KOPT-K1 (cell line): Measurements from ENCODE around the gene CYP2U1.
"Not testable (repeated sequence)": the region's sequence is repeated elsewhere in the genome, so short reads cannot be mapped to it uniquely, and the experiment has no call there.

Source experiments
- H3K27ac ChIP-seq: fragments of 200-600 bp; sonication (generic); 2 replicates; pipeline ENCODE4 v1.5.1; 2016; ENCODE audit warnings: antibody characterized with exemption, mild to moderate bottlenecking, low read depth, low read length; ENCODE audit not compliant: poor library complexity, severe bottlenecking
- H3K36me3 ChIP-seq: fragments of 200-600 bp; sonication (generic); 2 replicates; pipeline ENCODE4 v1.5.1; 2017; ENCODE audit warnings: antibody characterized with exemption, mild to moderate bottlenecking, low read length, moderate library complexity; ENCODE audit not compliant: insufficient read depth
- H3K9me3 ChIP-seq: fragments of 200-600 bp; sonication (generic); 2 replicates; pipeline ENCODE4 v1.5.1; 2017; ENCODE audit warnings: antibody characterized with exemption, low read length, mild to moderate bottlenecking; ENCODE audit not compliant: insufficient read depth, poor library complexity, severe bottlenecking

Gene CYP2U1

DNA sequence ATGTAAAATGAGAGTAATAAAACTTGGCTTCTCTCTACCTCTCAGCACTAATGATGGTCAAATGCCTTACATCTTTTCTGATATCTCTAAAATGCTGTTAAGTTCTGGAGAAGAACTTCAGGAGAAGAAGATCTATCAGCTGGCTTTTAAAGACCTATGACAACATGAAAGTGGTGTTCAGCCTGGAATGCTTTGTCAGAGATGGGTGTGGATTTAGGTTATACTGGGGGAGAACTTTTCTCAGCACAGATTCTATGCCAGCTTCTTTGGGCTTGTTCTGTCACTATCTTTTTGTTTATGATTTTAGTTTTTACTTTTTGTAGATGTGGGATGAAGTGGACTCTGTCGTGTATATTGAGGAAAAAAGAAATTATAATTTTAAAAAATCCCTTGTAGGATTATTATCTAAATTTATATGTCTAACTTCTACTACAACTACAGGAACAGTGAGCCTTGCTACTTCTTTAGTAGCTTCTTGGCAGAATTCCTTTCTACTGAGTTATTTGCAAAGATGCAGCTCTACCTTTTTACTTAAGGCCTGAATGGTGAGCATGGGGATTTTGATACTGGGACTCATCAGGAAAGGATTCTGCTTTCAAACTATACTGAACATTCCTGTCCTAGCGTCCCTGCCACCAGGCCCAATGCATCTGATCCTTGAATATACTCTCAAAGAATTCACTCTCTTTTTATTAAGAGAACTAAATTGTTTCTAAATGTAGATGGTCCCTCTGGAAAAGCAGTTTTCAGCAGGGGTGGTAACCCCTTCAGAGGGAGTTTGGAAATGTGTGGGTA lies 19.6 kb downstream of the CYP2U1 start:
- Histone ChIP-seq H3K9me3 (peaks cover 7% of the 10 kb centered on the region), H3K27ac (no peak overlapping the region), H3K36me3 (peaks cover 62% of the 10 kb centered on the region)

DNA sequence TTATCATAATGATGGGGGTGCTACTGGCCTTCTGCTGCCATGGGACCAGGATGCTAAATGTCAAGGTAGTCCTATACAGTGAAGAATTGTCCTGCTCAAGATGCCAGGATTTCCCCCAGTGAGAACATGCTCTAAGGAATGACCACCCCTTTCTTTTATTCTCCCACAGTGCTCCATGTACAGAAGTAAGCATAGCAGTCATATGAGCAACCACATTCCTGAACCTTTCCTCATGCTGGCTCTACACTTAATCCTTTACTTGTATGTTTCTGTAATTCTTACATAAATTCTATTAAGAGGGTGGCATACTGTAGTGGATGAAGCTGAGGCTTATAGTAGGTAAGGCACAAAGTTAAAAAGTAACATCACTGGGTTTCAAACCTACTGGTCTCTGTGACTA lies 20.2 kb downstream of the CYP2U1 start:
- peaks cover 56% of the 10 kb centered on the region for H3K36me3 ChIP-seq
- H3K9me3 ChIP-seq = peaks cover 7% of the 10 kb centered on the region
- H3K27ac ChIP-seq = no peak overlapping the region

DNA sequence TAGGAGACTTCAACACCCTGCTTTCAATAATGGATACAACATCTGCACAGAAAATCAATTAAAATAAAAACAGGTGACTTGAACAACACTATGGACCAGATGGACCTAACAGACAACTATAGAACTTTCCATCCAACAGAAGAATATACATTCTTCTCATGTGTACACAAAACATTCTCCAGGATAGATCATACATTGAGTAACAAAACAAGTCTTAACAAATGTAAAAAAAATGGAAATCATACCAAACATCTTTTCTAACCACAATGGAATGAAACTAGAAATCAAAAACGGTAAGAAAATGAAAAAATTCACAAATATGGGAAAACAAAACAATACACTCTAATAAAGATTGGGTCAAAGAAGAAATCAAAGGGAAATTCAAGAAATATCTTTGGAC lies 24.7 kb downstream of the CYP2U1 start:
- H3K9me3 ChIP-seq = peaks cover 7% of the 10 kb centered on the region
- H3K36me3 ChIP-seq = peaks cover 23% of the 10 kb centered on the region
- no peak overlapping the region for H3K27ac ChIP-seq

DNA sequence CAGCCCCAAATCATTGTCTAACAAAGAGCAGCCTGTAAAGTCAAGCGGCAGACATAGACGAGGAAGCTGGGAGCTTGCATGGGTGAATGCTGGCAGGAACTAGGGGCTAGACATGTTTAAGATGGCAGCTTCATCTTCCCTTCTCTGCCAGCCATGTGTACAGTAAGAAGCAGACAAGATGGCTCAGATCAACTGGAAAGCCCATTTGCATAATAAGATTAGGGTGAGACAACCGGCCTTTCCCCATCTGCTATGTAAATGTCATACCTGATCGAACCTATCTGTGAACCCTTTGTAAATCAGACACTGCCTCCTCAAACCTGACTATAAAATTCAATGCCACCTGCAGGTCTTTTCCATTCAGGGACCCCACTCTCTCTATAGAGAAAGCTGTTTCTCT lies 35.6 kb downstream of the CYP2U1 start:
- Histone ChIP-seq H3K27ac (no peak overlapping the region), H3K36me3 (no peaks in the 10 kb centered on the region), H3K9me3 (no peaks in the 10 kb centered on the region)

DNA sequence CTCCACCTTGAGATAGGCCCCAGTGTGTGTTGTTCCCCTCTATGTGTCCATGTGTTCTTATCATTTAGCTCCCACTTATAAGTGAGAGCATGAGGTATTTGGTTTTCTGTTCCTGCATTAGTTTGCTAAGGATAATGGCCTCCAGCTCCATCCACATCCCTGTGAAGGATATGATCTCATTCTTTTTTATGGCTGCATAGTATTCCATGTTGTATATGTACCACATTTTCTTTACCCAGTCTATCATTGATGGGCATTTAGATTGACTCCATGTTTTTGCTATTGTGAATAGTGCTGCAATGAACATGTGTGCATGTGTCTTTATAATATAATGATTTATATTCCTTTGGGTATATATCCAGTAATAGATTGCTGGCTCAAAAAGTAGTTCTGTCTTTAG lies 36.2 kb downstream of the CYP2U1 start:
- not testable (repeated sequence) for H3K36me3 ChIP-seq, H3K9me3 ChIP-seq, H3K27ac ChIP-seq

DNA sequence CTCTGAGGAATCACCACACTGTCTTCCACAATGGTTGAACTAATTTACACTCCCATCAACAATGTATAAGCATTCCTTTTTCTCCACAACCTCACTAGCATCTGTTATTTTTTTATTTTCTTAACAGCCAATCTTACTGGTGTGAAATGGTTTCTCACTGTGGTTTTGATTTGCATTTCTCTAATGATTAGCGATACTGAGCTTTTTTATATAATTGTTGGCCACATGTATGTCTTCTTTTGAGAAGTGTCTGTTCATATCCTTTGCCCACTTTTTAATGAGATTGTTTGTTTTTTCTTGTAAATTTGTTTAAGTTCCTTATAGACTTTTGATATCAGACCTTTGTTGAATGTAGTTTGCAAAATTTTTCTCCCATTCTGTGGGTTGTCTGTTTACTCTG lies 36.6 kb downstream of the CYP2U1 start:
- H3K36me3 ChIP-seq, H3K9me3 ChIP-seq, H3K27ac ChIP-seq: not testable (repeated sequence)

DNA sequence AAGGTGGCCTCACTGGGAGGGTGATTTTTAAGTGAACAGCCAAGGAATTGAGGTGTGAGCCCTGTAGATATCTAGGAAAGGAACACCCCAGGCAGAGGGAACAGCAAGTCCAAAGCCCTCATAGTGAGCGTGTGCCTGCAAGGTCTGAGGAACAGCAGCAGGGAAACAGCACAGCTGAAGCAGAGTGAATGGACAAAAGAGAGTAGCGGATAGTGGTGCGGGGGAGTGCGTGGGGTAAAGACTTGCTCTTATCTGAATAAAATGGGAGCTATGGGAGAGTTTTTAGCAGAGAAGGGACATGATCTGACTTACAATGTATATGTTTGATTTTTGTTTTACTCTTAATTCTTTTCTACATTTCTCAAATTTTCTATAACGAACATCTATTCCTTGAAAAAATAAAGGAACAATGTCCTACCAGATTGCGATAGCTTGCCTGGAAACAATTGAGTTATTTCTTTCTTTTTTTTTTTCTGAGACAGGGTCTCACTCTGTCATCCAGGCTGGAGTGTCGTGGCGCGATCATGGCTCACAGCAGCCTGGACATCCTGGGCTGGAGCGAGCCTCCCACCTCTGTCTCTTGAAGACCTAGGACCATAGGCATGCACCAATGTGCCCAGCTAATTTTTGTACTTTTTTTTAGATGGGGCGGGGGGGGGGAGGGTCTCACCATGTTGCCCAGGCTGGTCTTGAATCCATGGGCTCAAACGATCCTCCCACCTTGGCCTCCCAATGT lies 38.9 kb downstream of the CYP2U1 start:
- H3K36me3 ChIP-seq = no peaks in the 10 kb centered on the region
- H3K27ac ChIP-seq = no peak overlapping the region
- peaks cover 6% of the 10 kb centered on the region for H3K9me3 ChIP-seq

DNA sequence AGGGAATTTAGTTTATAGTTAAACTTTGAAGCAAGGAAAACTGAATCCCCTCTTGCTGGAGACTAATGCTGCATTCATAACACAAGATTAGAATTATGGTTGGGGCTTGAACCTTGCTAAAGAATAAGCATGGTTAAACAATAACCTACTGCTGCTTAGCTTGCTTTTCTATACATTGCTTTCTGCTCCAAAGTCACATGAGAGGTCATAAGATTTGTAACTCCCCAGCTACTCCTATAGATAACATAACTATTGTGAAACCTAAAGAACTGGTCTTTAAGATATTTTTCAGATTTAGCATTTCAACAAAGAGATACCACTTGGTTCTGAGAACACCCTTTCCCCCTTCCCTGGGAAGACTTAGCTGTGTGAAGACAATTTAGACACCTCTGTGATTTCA lies 41.3 kb downstream of the CYP2U1 start:
- Histone ChIP-seq H3K27ac (no peak overlapping the region), H3K36me3 (no peaks in the 10 kb centered on the region), H3K9me3 (peaks cover 6% of the 10 kb centered on the region)

DNA sequence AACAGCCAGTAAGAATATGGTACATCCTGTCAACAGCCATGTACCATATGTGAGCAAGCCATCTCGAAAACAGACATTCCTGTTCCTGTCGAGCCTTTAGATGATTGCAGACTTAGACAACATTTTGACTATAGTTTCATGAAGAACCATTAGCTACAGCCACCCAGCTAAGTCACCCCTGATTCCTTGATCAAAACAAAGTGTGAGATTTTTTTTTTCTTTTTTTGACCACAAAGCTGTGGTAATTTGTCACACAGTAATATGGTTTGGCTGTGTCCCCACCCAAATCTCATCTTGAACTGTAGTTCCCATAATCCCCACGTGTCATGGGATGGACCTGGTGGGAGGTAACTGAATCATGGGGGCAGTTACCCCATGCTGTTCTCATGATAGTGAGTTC lies 43.2 kb downstream of the CYP2U1 start:
- peaks cover 6% of the 10 kb centered on the region for H3K9me3 ChIP-seq
- H3K27ac ChIP-seq = no peak overlapping the region
- no peaks in the 10 kb centered on the region for H3K36me3 ChIP-seq

DNA sequence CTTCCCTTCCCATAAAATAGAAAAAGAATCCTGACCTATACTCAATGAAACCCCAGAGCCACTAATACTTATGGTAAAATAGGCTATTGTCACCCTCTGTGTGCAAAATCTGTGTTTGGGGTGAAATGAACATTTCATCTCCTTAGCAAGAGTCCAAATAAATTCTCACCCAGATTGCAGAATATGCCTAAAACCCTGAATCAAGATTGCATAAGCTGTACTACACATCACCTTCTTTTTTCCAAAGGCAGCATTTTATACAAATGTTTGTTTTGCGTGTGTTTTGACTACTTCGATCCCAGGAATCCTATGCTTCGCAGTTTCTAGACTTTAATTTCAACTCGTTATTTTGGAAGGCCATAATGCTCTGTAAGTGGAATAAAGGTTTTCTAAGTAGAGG lies 46.1 kb downstream of the CYP2U1 start:
- Histone ChIP-seq H3K9me3 (peaks cover 24% of the 10 kb centered on the region), H3K36me3 (no peaks in the 10 kb centered on the region), H3K27ac (no peak overlapping the region)

DNA sequence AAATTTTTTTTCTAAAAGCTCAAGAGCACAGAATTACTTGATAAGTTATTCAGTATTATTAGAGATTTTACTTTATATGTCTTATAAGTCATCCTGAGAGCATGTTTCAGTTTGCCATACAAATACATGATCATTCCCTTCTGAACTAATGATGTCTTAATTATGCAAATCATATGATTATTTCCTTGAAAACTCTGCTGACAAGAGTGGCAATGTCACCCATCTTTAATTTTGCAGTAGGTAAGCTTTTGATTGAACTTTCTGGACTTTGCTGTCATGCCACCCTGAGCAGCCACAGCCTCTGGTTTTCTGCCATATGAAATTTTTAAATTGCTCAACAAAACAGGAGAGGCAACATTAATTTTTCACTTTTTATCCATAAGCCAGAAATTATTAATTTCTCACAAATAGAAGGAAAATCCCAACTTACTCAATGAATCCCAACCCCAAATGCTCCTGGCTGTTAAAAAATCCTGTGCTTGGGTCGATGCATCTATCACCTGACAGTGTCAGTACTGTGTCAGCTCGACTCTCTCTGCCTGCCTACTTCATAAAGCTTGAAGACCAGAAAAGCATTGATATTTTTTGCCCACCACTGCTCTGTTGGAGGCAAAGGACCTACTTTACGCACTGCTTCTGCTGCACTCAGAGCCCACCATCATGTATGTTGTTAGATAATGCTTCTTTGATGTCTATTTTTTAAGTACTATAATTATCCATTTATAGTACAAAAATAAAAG lies 46.8 kb downstream of the CYP2U1 start:
- H3K36me3 ChIP-seq = no peaks in the 10 kb centered on the region
- H3K27ac ChIP-seq = no peak overlapping the region
- H3K9me3 ChIP-seq = peaks cover 24% of the 10 kb centered on the region

DNA sequence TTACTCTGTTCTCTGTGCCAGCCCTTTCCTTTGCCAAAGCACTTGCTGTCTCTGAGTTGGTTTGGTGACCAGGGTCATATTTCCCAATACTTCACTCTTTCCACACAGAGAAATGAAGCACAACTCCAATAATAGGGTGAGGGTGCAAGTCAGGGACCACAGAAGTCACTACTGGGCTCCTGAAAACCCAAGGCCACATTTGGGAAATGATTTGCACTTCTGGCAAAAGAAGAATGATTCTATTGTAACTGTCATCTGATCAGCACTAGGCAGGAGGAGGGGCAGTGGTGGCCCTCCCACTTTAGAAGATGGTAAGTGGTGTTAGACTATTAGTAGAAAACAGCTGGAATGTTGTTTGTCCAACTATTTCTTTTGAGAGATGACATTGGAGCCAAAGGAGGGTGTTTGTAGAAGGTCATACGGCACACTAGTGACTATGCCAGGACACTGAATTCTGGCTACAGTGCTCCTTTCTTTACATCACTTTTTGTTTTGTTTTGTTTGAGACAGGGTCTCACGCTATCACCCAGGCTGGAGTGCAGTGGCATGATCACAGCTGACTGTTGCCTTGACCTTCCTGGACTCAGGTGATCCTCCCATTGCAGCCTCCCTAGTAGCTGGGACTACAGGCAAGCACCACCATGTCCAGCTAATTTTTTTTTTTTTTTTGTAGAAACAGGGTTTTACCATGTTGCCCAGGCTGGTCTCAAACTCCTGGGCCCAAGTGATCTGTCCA lies 47.5 kb downstream of the CYP2U1 start:
- no peaks in the 10 kb centered on the region for H3K36me3 ChIP-seq
- peaks cover 24% of the 10 kb centered on the region for H3K9me3 ChIP-seq
- H3K27ac ChIP-seq = no peak overlapping the region

DNA sequence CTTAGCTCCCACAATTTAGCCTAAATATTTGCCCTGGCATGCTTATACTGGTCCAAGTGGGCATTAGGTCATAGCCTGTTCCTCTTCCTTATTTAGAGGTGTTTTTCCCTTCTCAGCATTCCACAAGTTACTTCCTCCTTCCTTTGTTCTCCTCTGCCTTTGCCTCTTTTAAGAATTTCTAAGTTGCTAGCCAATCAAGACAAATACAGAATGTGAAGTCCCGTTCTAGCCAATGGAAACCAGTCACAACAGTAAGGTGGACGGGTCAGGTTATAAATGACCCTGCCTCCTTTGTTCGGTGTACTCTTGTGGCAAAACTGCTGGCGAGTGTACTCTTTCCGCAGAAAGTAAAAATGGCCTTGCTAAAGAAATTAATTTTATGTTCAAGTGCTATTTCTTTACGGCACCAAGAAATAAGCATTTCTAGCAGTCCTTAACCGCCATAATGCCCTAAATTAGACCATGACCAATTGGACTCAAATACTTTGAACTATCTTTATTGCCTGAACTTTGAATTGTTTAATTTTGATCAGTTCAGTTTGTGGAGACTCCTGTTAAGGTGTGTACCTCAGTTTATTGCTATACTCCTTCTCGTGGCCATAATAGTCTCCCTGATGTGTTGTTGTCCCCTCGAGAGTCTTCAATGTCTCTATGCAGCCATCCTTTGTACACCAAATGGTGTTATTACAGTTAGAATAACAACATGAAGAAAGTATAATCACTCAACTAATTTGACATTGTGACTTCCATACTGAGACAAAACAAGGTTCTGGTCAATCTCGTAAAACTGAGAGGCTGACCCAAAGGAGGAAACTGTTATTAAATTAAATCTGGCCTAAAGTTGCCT lies 56.8 kb downstream of the CYP2U1 start:
- no peak overlapping the region for H3K27ac ChIP-seq
- H3K9me3 ChIP-seq = no peaks in the 10 kb centered on the region
- no peaks in the 10 kb centered on the region; the same call in 1 of the 2 replicates for H3K36me3 ChIP-seq

DNA sequence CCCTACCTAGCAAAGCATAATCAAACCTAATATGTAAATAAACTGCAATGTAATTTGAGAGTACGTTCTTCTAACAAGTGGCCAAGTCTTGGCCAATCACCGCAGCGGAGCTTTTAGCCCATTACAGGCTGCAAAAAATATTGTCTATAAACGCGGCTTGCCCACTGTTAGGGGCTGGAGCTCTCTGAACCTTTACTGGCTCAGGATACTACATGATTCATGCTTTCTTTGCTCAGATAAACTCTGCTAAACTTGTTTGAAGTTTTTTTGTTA lies 57.4 kb downstream of the CYP2U1 start:
- Histone ChIP-seq H3K27ac (no peak overlapping the region), H3K36me3 (no peaks in the 10 kb centered on the region; the same call in 1 of the 2 replicates), H3K9me3 (no peaks in the 10 kb centered on the region)
